Measurements from ENCODE around the gene MAPK10.

GRCh38 chr4:86218746-86219473 is 140.9 kb downstream of the MAPK10 start:
- TF ChIP-seq CTCF (IDR thresholded peaks at IDR 0.05) (no peak), POLR2A (IDR thresholded peaks at IDR 0.05) (no peak)
